Loucy (cell line): ENCODE data around the gene STOML2.
A peak's percentile ranks its signal among the peaks of the same experiment; 100 is the strongest.

ENCODE experiments used
- H2AFZ ChIP-seq: fragments of 200-600 bp; sonication (generic); 2 replicates; pipeline ENCODE4 v1.6.0; 2016; ENCODE audit warnings: antibody characterized with exemption, mild to moderate bottlenecking, low read length, moderate library complexity
- H3F3A ChIP-seq: fragments of 200-600 bp; 2 replicates; pipeline ENCODE4 v1.6.0; 2016; ENCODE audit warnings: antibody characterized with exemption, low read depth, mild to moderate bottlenecking
- H3K27me3 ChIP-seq: fragments of 200-600 bp; sonication (generic); 2 replicates; pipeline ENCODE4 v1.6.1; 2014; ENCODE audit warnings: low read length, mild to moderate bottlenecking; ENCODE audit not compliant: insufficient read depth, poor library complexity, severe bottlenecking
- H3K36me3 ChIP-seq: fragments of 200-600 bp; sonication (generic); 2 replicates; pipeline ENCODE4 v1.6.1; 2016; ENCODE audit warnings: low read length; ENCODE audit not compliant: insufficient read depth
- H3K4me1 ChIP-seq: fragments of 200-600 bp; sonication (generic); 2 replicates; pipeline ENCODE4 v1.5.1; 2014; ENCODE audit warnings: low read length, mild to moderate bottlenecking; ENCODE audit not compliant: insufficient read depth, poor library complexity, severe bottlenecking
- H3K4me2 ChIP-seq: fragments of 200-600 bp; sonication (generic); 2 replicates; pipeline ENCODE4 v1.6.0; 2014; ENCODE audit warnings: antibody characterized with exemption, low read length, low read depth, mild to moderate bottlenecking; ENCODE audit not compliant: poor library complexity, severe bottlenecking
- H3K4me3 ChIP-seq: fragments of 200-600 bp; sonication (generic); 2 replicates; pipeline ENCODE4 v1.5.1; 2014; ENCODE audit warnings: low read length, mild to moderate bottlenecking, mixed read lengths; ENCODE audit not compliant: poor library complexity, severe bottlenecking
- H3K79me2 ChIP-seq: fragments of 200-600 bp; sonication (generic); 2 replicates; pipeline ENCODE4 v1.6.1; 2014; ENCODE audit warnings: low read length; ENCODE audit not compliant: insufficient read depth
- H3K9ac ChIP-seq: fragments of 200-600 bp; sonication (generic); 2 replicates; pipeline ENCODE4 v1.6.0; 2014; ENCODE audit warnings: mild to moderate bottlenecking, low read depth, low read length, moderate library complexity; ENCODE audit not compliant: poor library complexity, severe bottlenecking
- H3K9me2 ChIP-seq: fragments of 200-600 bp; sonication (generic); replicated peaks from 2 replicates; pipeline ENCODE4 v1.6.1; 2016; ENCODE audit warnings: low read depth, low read length, mixed read lengths
- H3K9me3 ChIP-seq: fragments of 200-600 bp; sonication (generic); 2 replicates; pipeline ENCODE4 v1.6.1; 2014; ENCODE audit warnings: mild to moderate bottlenecking, antibody characterized with exemption, low read length, low read depth; ENCODE audit not compliant: insufficient read depth
- H4K20me1 ChIP-seq: fragments of 200-600 bp; sonication (generic); 2 replicates; pipeline ENCODE4 v1.6.0; 2014; ENCODE audit warnings: antibody characterized with exemption, low read length, mild to moderate bottlenecking; ENCODE audit not compliant: insufficient read depth, poor library complexity, severe bottlenecking
- CTCF ChIP-seq: fragments of 200-600 bp; sonication (generic); conservative IDR thresholded peaks from 2 replicates; pipeline ENCODE4 v1.5.1; 2014; ENCODE audit warnings: mild to moderate bottlenecking, antibody characterized with exemption, low read length
- EZH2phosphoT487 ChIP-seq: fragments of 200-600 bp; IDR thresholded peaks from 2 replicates; pipeline ENCODE4 v1.6.1; 2018; ENCODE audit warnings: antibody characterized with exemption, mild to moderate bottlenecking, moderate library complexity, borderline replicate concordance

Gene STOML2

GRCh38 chr9:35071814-35072460, 31.0 kb downstream of the STOML2 start:
- H3K9ac ChIP-seq: peak overlapping the region; percentile 94
- peaks cover 53% of the 10 kb centered on the region for H3K4me1 ChIP-seq
- H3K9me3 ChIP-seq: no peaks in the 10 kb centered on the region
- no peak overlapping the region for H2AFZ ChIP-seq
- peaks cover 22% of the 10 kb centered on the region; the same call in 1 of the 2 replicates for H3K36me3 ChIP-seq
- H3K4me2 ChIP-seq: peak overlapping the region; percentile 99
- TF ChIP-seq EZH2phosphoT487 (no peak), CTCF (peak; percentile 37; the same call in 1 of the 2 replicates)
- H4K20me1 ChIP-seq: peaks cover 54% of the 10 kb centered on the region
- no peaks in the 10 kb centered on the region for H3K27me3 ChIP-seq
- peaks cover 10% of the 10 kb centered on the region for H3F3A ChIP-seq
- H3K4me3 ChIP-seq: peak overlapping the region; percentile 95
- H3K9me2 ChIP-seq: no peaks in the 10 kb centered on the region
- H3K79me2 ChIP-seq: peaks cover 66% of the 10 kb centered on the region

- Histone ChIP-seq H2AFZ (no peak overlapping the region), H3F3A (peaks cover 10% of the 10 kb centered on the region), H3K9me2 (no peaks in the 10 kb centered on the region), H3K27me3 (no peaks in the 10 kb centered on the region), H3K9me3 (no peaks in the 10 kb centered on the region), H3K4me1 (peaks cover 45% of the 10 kb centered on the region), H4K20me1 (peaks cover 60% of the 10 kb centered on the region), H3K36me3 (peaks cover 30% of the 10 kb centered on the region; the same call in 1 of the 2 replicates), H3K9ac (peak overlapping the region; percentile 94), H3K79me2 (peaks cover 64% of the 10 kb centered on the region), H3K4me3 (peak overlapping the region; percentile 95), H3K4me2 (peak overlapping the region; percentile 99)
- TF ChIP-seq CTCF (no peak), EZH2phosphoT487 (no peak)
These were observed 31.8 kb downstream of the STOML2 start for GRCh38 chr9:35070823-35071813.

- no peak overlapping the region for H2AFZ ChIP-seq
- H3K4me1 ChIP-seq: peaks cover 40% of the 10 kb centered on the region
- peak overlapping the region; percentile 99 for H3K4me2 ChIP-seq
- H3F3A ChIP-seq: peaks cover 10% of the 10 kb centered on the region
- peaks cover 45% of the 10 kb centered on the region for H3K36me3 ChIP-seq
- peaks cover 62% of the 10 kb centered on the region for H3K79me2 ChIP-seq
- no peaks in the 10 kb centered on the region for H3K27me3 ChIP-seq
- H4K20me1 ChIP-seq: peaks cover 68% of the 10 kb centered on the region
- H3K9ac ChIP-seq: peak overlapping the region; percentile 10
- peak overlapping the region; percentile 95 for H3K4me3 ChIP-seq
- H3K9me2 ChIP-seq: no peaks in the 10 kb centered on the region
- no peak for TF ChIP-seq CTCF
- TF ChIP-seq EZH2phosphoT487: no peak
- no peaks in the 10 kb centered on the region for H3K9me3 ChIP-seq
These were observed 33.9 kb downstream of the STOML2 start for GRCh38 chr9:35069020-35069419.
